Pancreas (tissue), 10 donors: ENCODE measurements around the gene RBM25. TPM values are rescaled to one million over a fixed set of nuclear protein-coding genes. Genes with fewer than 3 reads are reported as not detected.

Source experiments
- ATAC-seq, 4 donors: fragments of 200-7000 bp; cut with Tn5 transposase; one replicate each; pipeline versions ENCODE4 v1.8.0 to v1.9.1; 2020; ENCODE audit warnings: mild to moderate bottlenecking in 4 of 4, moderate library complexity in 4 of 4
- DNase-seq, 6 donors: peaks; one replicate each; pipeline ENCODE4 v3.0.0-alpha.2; 2020
- FAIRE-seq: peaks from 2 replicates; lab custom pipeline; 2012; peaks lifted over from hg19 to GRCh38; lab: Jason Lieb, UNC
- H3K27ac ChIP-seq, 4 donors: fragments of 200-600 bp; sonication (generic); 1 replicate in 3 of 4; 2 replicates in 1 of 4; pipeline versions ENCODE4 v1.5.0 to v1.8.0; 2020
- H3K27me3 ChIP-seq, 4 donors: fragments of 200-600 bp; one replicate each; pipeline ENCODE4 v1.8.0; 2021
- H3K36me3 ChIP-seq, 3 donors: fragments of 200-600 bp; sonication (generic) in 1 of 3; one replicate each; pipeline versions ENCODE4 v1.5.0 to v1.8.0; 2020 to 2021
- H3K4me1 ChIP-seq, 3 donors: fragments of 200-600 bp; one replicate each; pipeline ENCODE4 v1.8.0; 2021
- H3K4me3 ChIP-seq, 4 donors: fragments of 200-600 bp; sonication (generic) in 2 of 4; one replicate each; pipeline versions ENCODE4 v1.5.0 to v1.8.0; 2020 to 2021
- H3K9me3 ChIP-seq, 4 donors: fragments of 200-600 bp; one replicate each; pipeline ENCODE4 v1.8.0; 2021
- WGBS, 2 donors: extraction: QIAGEN DNeasy Blood & Tissue Kit; methylation state at CpG; one replicate each; pipeline ENCODE4 v1.1.7; 2013; 5-methylcytosine and 5-hydroxymethylcytosine counted together
- intact Hi-C, 3 donors: fragments of 100-400 bp; cut with DNase I; formaldehyde crosslinking; loops; one replicate each; pipeline versions ENCODE4 v1.11.1 to v1.14.2; 2022
- polyA plus RNA-seq, 2 donors: library from polyadenylated mRNA; stranded (reverse); fragments of 200-250 nt; gene quantifications; one replicate each; pipeline ENCODE4 v1.2.3, GENCODE V29; 2013
- total RNA-seq, 6 donors: library from RNA; stranded (reverse); fragmentation: NEBNext Ultra II Directional in 4 of 6; extraction: Animal tissue kit (Norgen Biotek cat#: 25700) in 4 of 6; gene quantifications; one replicate each; pipeline versions ENCODE4 v1.2.1 to v1.2.4, GENCODE V29; 2021 to 2023
- TF ChIP-seq, protein P1 (sequence below), 4 donors: fragments of 200-600 bp; sonication (generic) in 3 of 4; IDR thresholded peaks; one replicate each; pipeline versions ENCODE4 v1.5.0 to v1.8.0; 2021; ENCODE audit warnings: antibody characterized with exemption in 4 of 4
- donor health status: healthy with polysubstance abuse.
- donor health status: DM: no; HTN: no; CAD: no; lungs with moderate emphysema.
- donor health status: DM: no; HTN: no; CAD: no.
- donor health status: control.
- donor health status: control.
- donor health status: Bipolar disorder and iron deficiency.
- donor health status: DM: yes; HTN: yes; CAD: no.
- donor health status: DM: no; HTN: no; CAD: no.
- donor health status: DM: no; HTN: no; CAD: no.
- donor health status: DM: yes; HTN: yes; CAD: no.

The RBM25 gene
- total and polyA plus RNA-seq, 8 donors: 22.7 to 62.8 (median 33.1) TPM

DNA sequence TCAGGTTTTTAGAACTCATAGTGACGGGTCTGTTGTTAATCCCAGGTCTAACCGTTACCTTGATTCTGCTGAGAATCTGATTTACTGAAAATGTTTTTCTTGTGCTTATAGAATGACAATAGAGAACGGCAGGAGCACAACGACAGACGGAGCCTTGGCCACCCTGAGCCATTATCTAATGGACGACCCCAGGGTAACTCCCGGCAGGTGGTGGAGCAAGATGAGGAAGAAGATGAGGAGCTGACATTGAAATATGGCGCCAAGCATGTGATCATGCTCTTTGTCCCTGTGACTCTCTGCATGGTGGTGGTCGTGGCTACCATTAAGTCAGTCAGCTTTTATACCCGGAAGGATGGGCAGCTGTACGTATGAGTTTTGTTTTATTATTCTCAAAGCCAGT lies 112.4 kb downstream of the RBM25 start:
- H3K4me1 ChIP-seq: no peaks in the 10 kb centered on the region
- WGBS, 2 donors: 90 to 91% methylated on average over 11 of the region's 11 CpGs
- no peak overlapping the region for H3K4me3 ChIP-seq
- H3K27ac ChIP-seq: no peak overlapping the region
- H3K27me3 ChIP-seq: no peaks in the 10 kb centered on the region
- H3K36me3 ChIP-seq: peaks cover 0 to 42% (median 10%) of the 10 kb centered on the region in 3 donors
- no peak for FAIRE-seq
- H3K9me3 ChIP-seq: no peaks in the 10 kb centered on the region
- no peak for DNase-seq
- TF ChIP-seq, protein P1, sequence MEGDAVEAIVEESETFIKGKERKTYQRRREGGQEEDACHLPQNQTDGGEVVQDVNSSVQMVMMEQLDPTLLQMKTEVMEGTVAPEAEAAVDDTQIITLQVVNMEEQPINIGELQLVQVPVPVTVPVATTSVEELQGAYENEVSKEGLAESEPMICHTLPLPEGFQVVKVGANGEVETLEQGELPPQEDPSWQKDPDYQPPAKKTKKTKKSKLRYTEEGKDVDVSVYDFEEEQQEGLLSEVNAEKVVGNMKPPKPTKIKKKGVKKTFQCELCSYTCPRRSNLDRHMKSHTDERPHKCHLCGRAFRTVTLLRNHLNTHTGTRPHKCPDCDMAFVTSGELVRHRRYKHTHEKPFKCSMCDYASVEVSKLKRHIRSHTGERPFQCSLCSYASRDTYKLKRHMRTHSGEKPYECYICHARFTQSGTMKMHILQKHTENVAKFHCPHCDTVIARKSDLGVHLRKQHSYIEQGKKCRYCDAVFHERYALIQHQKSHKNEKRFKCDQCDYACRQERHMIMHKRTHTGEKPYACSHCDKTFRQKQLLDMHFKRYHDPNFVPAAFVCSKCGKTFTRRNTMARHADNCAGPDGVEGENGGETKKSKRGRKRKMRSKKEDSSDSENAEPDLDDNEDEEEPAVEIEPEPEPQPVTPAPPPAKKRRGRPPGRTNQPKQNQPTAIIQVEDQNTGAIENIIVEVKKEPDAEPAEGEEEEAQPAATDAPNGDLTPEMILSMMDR (IDR thresholded peaks at IDR 0.05): no peak
- no peak for ATAC-seq
- intact Hi-C loops: loop anchor here in 1 of 3 donors (10.0 kb wide), 1 partner anchor 294 kb away; no protein-coding TSS in a partner anchor

DNA sequence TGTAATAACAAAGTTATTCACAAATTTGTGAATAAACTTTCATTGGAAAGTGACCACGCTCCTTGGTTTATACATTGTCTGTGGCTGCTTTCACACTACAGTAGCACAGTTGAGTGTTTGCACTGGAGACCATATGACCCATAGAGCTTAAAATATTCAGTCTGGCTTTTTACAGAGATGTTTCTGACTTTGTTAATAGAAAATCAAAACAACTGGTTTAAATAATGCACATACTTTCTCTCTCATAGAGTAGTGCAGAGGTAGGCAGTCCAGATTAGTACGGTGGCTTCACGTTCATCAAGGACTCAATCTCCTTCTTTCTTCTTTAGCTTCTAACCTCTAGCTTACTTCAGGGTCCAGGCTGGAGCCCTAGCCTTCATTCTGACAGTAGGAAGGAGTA lies 114.2 kb downstream of the RBM25 start:
- H3K4me3 ChIP-seq: no peak overlapping the region
- intact Hi-C loops: loop anchor here in 1 of 3 donors (10.0 kb wide), 1 partner anchor 292 kb away; no protein-coding TSS in a partner anchor
- H3K27me3 ChIP-seq: no peaks in the 10 kb centered on the region
- ATAC-seq (no peak), DNase-seq (no peak), FAIRE-seq (no peak)
- no peak overlapping the region for H3K27ac ChIP-seq
- H3K9me3 ChIP-seq: no peaks in the 10 kb centered on the region
- 90 to 97% methylated on average over 3 of the region's 3 CpGs for WGBS, 2 donors
- TF ChIP-seq, protein P1 (IDR thresholded peaks at IDR 0.05): no peak
- peaks cover 0 to 47% (median 10%) of the 10 kb centered on the region in 3 donors for H3K36me3 ChIP-seq
- no peaks in the 10 kb centered on the region for H3K4me1 ChIP-seq

DNA sequence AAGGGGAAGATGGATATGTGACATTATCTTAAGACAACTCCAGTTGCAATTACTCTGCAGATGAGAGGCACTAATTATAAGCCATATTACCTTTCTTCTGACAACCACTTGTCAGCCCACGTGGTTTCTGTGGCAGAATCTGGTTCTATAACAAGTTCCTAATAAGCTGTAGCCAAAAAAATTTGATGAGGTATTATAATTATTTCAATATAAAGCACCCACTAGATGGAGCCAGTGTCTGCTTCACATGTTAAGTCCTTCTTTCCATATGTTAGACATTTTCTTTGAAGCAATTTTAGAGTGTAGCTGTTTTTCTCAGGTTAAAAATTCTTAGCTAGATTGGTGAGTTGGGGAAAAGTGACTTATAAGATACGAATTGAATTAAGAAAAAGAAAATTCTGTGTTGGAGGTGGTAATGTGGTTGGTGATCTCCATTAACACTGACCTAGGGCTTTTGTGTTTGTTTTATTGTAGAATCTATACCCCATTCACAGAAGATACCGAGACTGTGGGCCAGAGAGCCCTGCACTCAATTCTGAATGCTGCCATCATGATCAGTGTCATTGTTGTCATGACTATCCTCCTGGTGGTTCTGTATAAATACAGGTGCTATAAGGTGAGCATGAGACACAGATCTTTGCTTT lies 114.9 kb downstream of the RBM25 start:
- intact Hi-C loops: loop anchor here in 1 of 3 donors (10.0 kb wide), 1 partner anchor 292 kb away; no protein-coding TSS in a partner anchor

More for the DNA sequence above, 114.9 kb downstream of the RBM25 start:
- TF ChIP-seq, protein P1 (IDR thresholded peaks at IDR 0.05): peak in 3 of 4 donors; percentile 18 to 25 (median 20)
- Histone ChIP-seq H3K36me3 (peaks cover 0 to 47% (median 10%) of the 10 kb centered on the region in 3 donors), H3K4me3 (no peak overlapping the region), H3K4me1 (no peaks in the 10 kb centered on the region), H3K9me3 (no peaks in the 10 kb centered on the region), H3K27ac (no peak overlapping the region), H3K27me3 (no peaks in the 10 kb centered on the region)
- no peak for FAIRE-seq
- no peak for DNase-seq
- WGBS, 2 donors: 35 to 37% methylated on average over 3 of the region's 3 CpGs
- peak in 3 of 4 donors; percentile 55 to 74 (median 56) for ATAC-seq

Other genes starting within 250 kb of the RBM25 start
- gene DPF3, start 164.4 kb upstream of the RBM25 start, total RNA-seq: 1 to 10 TPM in 3 of 6 donors, under 1 TPM in 3; 0.14 to 1.3 (median 1.1) TPM
- gene DPF3, start 164.4 kb upstream of the RBM25 start, polyA plus RNA-seq: under 1 TPM; 0.46 to 0.77 TPM
- gene DCAF4, start 132.1 kb upstream of the RBM25 start, total RNA-seq: 10 to 100 TPM in 4 of 6 donors, 1 to 10 TPM in 2; 8.0 to 14.5 (median 12.2) TPM
- 10 to 100 TPM in 1 of 2 donors, 1 to 10 TPM in 1; 7.8 to 10.6 TPM for gene DCAF4, start 132.1 kb upstream of the RBM25 start, polyA plus RNA-seq
- 10 to 100 TPM in 1 of 6 donors, 1 to 10 TPM in 5; 3.1 to 13.8 (median 6.9) TPM for gene ZFYVE1, start 31.4 kb upstream of the RBM25 start, total RNA-seq
- 1 to 10 TPM; 3.2 to 4.4 TPM for gene ZFYVE1, start 31.4 kb upstream of the RBM25 start, polyA plus RNA-seq
- 10 to 100 TPM; 15.5 to 32.9 (median 20.2) TPM for gene PSEN1, start 78.0 kb downstream of the RBM25 start, total RNA-seq
- gene PSEN1, start 78.0 kb downstream of the RBM25 start, polyA plus RNA-seq: 10 to 100 TPM in 1 of 2 donors, 1 to 10 TPM in 1; 9.2 to 17.0 TPM
- gene PAPLN, start 179.0 kb downstream of the RBM25 start, total RNA-seq: 10 to 100 TPM in 1 of 6 donors, 1 to 10 TPM in 5; 1.1 to 18.3 (median 2.9) TPM
- gene PAPLN, start 179.0 kb downstream of the RBM25 start, polyA plus RNA-seq: 1 to 10 TPM; 2.9 to 6.6 TPM